ENCODE measurements around the gene EXOC3L4.

DNA sequence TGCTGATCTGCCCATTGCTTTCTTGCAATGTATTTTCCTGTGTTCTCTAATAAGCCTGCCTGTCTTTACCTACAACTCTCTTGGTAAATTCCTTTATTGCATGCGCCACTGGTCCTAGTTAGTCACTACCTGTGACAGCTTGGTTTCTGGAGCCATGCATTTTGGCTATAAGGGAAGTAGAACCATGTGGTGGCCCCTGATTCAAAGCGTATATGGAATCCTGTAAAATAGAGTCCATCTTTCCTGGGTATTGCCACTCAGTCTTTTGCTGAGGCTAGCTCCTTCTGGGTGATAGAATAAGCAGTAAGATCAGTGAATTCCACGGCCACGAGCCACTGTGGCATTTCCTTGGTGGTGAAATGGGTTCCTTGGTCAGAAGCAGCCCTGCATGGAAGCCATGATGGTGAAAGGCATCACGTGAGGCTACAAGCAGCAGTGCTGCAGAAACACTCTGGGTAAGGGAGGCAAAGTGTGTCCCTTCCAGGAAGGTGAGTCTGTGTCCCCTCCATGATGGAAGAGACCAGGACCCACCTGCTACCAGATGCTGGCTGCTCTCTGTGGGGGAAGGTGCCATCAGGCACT is 48.3 kb downstream of the EXOC3L4 start:
- TF ChIP-seq, protein P1, sequence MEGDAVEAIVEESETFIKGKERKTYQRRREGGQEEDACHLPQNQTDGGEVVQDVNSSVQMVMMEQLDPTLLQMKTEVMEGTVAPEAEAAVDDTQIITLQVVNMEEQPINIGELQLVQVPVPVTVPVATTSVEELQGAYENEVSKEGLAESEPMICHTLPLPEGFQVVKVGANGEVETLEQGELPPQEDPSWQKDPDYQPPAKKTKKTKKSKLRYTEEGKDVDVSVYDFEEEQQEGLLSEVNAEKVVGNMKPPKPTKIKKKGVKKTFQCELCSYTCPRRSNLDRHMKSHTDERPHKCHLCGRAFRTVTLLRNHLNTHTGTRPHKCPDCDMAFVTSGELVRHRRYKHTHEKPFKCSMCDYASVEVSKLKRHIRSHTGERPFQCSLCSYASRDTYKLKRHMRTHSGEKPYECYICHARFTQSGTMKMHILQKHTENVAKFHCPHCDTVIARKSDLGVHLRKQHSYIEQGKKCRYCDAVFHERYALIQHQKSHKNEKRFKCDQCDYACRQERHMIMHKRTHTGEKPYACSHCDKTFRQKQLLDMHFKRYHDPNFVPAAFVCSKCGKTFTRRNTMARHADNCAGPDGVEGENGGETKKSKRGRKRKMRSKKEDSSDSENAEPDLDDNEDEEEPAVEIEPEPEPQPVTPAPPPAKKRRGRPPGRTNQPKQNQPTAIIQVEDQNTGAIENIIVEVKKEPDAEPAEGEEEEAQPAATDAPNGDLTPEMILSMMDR (IDR thresholded peaks at IDR 0.05): no peak
- no peak for TF ChIP-seq POLR2A (IDR thresholded peaks at IDR 0.05)

Data from right lobe of liver (tissue), 4 donors.